Sigmoid colon (tissue), 3 donors: Measurements from ENCODE around the gene ARHGAP10.

ENCODE experiments used
- CTCF ChIP-seq, 4 experiments: fragments of 450-650 bp in 3 of 4; fragments of 200-600 bp in 1 of 4; IDR thresholded peaks; one replicate each; pipeline ENCODE4 v1.5.1; 2016 to 2019; ENCODE audit warnings: antibody characterized with exemption in 4 of 4, mild to moderate bottlenecking in 3 of 4, moderate library complexity in 2 of 4
- POLR2A ChIP-seq, 2 donors: fragments of 450-650 bp; IDR thresholded peaks; one replicate each; pipeline ENCODE4 v1.6.1; 2016; ENCODE audit warnings: antibody characterized with exemption in 2 of 2, mild to moderate bottlenecking in 2 of 2, moderate library complexity in 2 of 2

DNA sequence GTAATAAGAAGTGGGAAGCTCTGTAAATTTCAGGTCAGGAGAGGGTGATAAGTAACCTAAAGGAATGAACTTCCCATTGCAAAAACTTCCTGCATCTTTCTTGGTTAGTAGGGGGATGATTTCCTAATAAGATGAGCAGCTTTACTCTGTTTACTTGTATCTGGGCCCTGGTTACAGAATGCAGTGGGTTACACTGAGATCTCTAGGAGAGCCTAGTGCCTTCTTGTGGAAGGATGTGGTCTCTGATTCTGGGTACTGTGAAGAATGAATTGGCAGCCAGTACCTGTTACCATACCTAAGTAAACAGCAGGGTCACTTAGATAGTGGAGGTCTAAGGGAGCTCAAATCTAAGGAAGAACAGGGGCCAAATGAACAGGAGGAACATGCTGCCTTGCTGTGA is 320.6 kb downstream of the ARHGAP10 start:
- no peak for TF ChIP-seq POLR2A (IDR thresholded peaks at IDR 0.05)
- TF ChIP-seq CTCF (IDR thresholded peaks at IDR 0.05), result no peak
